Measurements from ENCODE around the gene SHB.
"Not testable (repeated sequence)": the region's sequence is repeated elsewhere in the genome, so short reads cannot be mapped to it uniquely, and the experiment has no call there.

The SHB gene

DNA sequence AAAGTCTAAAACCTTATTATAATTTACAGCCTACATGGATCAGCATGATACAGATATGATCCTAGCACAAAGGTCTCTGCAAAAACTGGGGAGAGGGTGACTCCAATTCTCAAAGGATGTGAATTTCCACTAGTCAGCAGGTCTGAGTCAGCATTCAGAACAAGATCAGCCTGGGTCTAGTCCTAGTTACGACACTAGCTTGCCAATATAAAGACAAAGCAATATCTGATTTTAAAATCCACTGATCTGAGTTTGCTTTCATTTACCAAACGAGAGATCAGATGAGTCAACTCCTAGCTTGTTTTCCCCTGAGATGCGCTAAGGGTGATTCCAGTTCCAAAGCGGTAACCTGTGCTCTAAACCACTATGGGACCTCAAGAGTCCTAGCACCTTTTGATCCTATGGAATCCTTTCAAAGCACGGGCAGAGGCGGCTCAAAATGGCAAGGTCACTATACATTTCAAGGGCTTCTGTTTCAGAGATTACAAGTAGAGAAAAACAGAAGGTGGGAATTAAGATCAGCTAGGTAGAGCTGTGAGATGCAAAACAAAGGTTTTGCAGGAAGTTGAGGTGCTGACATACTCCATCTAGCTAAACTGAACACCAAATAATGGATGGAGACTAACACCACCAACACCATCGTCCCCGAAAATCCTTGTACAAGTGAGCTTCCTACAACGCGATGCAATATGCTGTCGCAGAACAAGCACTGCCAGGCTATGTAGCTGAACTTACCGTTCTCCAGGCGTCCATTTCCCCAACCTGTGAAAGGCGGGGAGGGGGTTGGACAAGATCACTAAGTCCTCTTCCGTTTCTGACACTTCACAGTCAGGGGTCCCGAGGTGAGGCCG, 166.0 kb downstream of the SHB start:
- no peak for DNase-seq (ENCODE audit: low spot score)

DNA sequence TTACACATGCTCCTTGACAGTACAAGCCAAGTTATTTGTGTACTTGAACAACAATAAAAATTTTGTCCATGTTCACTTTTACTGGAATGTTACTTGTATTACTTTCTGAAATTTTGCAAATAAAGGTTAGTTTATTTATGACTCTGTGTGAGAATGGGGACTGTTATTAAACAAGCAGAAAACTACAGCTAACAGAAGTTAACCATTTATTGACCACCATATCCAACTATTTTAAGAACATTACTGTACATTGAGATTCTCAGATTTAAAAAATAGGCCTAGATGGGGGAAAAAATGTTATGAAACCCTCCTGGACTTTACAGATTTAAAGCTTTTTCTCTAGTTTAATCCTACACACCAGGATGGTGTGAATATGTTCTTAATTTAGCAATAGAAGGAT, 166.9 kb downstream of the SHB start:
- no peak for DNase-seq (ENCODE audit: low spot score)

DNA sequence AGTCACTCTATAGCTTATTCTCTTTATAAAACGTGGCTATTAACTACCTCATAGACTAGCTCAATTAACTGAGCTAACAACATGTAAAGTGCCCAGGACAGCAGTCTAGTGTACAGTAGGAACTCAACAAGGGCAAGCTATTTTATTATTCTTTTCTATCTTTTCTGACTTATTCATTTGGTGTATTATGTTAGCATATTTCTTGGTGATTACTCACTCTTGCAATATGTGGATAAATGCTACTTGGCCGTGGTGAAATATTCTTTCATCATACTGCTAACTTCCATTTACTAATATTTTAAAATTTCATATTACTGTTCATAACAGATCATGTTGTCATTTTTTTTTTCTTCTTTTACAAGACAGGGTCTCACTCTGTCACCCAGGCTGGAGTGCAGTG, 170.0 kb downstream of the SHB start:
- no peak for DNase-seq (ENCODE audit: low spot score)

DNA sequence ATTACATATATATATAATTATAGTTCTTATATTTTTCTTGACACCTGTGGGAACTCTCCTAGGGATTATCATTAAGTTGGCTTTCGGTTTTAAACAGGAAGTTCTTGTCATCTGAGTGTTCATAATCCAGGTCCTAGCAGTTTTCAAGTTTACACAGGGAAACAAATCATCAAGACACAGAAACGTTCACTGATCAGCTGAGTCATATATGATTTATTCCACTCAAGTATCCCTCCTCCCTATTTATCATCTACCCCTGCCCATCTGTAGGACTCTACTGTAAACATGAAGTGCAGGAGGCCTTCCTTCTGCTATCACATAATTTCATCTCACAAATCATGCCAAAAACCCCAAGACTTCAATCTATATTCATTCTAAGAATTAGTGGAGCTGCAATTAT, 171.4 kb downstream of the SHB start:
- no peak for DNase-seq (ENCODE audit: low spot score)

DNA sequence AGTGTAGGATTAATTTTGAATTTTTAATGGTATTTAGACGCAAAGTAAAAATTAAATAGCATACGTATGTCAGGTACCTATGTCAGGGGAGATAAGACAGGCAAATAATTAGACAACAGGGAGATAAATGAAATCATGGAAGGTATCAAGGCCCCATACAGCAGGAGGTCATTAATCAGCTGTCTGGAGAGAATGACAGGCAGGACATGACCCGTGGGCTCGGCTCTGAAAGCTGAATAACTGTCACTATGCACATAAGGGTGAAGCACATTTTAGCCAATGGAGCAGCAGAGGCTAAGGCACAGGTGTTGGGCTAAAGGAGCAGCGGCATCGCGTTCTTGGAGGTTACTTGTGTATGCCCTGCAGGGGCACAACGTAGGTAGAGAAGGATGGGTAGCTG, 177.0 kb downstream of the SHB start:
- DNase-seq (ENCODE audit: low spot score): no peak

DNA sequence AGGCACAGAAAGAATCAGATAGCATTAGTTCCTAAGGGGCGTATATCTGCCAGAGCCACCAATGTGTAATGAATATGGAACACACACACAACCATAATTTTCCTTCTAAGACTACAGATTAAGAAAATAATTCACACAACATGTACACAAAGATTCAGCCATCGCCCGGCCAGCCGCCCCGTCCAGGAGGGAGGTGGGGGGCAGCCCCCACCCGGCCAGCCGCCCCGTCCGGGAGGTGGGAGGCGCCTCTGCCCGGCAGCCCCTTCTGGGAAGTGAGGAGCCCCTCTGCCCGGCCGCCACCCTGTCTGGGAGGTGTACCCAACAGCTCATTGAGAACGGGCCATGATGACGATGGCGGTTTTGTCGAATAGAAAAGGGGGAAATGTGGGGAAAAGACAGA, 178.0 kb downstream of the SHB start:
- not testable (repeated sequence) for DNase-seq (ENCODE audit: low spot score)

DNA sequence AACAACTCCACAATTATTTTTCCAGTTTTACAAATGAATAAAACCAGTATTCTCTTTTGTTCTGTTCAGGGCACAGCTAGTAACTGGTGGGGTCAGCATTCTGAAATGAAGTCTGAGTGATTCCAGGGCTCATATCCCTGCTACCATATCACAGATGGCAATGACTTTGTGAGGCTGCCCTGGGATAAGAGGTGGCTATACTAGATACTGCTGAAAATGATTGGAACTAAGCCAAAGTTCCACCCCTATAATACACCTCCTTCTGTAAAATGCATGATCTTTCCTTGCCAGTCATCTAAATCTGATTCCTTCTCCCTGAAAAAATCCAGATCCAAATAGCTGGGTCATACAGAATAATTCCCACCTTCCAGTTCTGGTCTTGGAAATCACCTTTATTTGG, 179.5 kb downstream of the SHB start:
- no peak for DNase-seq (ENCODE audit: low spot score)

DNA sequence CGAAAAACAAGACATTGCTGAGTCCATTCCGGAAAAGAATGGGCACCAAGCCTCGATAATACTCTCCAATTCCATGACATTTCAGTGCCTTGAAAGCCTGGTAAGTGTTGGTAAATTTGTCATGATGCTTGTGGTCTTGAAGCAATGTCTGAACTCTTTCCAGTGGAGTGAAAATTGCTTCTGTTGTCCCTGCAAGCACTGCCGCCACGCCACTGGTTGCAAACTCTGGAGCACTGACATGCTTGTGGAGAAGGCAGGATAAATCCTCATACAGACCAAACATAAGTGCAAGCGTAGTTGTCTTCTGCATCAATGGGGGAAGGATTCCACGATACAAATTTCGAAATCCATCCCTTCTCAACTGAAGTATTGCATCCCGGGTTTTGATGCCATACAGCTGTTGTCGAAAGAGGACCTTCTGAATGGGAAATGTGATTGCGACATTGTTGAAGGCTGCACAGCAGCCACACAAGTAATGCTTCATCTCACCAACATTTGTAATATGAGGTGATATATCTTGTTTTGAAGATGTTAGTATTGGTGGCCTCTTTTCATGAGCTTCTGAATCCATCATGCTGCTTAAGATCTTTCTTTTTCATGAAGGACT, 180.9 kb downstream of the SHB start:
- DNase-seq (ENCODE audit: low spot score): not testable (repeated sequence)

DNA sequence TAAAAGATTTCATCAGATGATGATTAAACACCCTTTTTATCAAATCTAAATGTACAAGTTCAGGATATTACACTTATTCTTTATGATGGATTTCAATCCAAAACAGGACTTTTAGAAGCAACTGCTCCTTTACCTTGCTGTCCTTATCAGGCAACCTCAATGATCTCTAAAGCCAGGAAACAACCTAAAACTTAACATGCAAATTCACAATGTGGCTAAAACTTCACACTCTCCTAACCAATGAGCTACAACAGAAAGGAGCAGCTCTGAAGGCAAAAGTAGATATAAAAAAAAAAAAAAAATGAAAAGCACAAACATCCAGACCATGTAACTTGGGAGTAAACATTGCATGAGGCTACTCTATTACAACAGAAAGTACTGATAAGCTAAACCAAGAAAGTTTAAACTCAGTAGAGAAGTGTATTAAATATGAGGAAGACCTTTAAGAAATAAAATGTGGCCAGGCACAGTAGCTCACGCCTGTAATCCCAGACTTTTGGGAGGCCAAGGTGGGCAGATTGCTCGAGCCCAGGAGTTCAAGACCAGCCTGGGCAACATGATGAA, 188.0 kb downstream of the SHB start:
- no peak for DNase-seq (ENCODE audit: low spot score)

DNA sequence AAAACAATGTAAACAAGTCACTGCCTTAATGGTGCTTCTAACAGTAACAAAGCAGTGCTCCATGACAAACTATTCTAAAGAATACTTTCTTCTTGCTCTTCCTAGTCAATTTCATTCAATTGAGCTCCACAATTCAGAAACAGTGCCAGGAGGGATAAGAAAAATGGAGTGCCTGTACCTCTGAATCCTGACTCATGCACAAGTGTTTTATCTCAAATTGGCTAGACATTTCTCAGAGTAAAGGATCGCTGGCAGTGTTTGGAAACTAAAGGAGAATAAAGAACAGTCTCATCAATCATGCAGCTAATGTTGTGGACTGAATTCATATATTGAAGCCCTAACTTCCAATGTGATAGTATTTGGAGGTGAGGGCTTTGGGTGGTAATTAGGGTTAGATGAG, 192.7 kb downstream of the SHB start:
- DNase-seq (ENCODE audit: low spot score): no peak

DNA sequence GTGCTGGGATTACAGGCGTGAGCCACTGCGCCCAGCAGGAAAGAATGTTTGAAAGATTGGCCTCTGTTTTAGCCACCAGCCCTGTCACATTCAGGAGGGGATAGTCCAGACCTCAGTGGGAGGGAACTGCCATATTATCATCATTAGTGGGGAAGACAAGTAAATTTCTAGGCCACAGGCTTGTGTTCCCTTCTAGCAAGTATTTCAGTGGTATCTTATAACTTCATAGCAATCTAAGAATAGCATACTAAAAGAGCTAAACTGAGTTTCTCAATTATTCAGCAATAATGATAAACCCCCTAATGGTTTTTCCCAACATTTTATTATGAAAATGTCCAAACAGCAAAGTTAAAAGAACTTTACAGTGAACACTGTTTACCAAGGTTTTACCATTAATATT, 195.1 kb downstream of the SHB start:
- DNase-seq (ENCODE audit: low spot score): no peak

DNA sequence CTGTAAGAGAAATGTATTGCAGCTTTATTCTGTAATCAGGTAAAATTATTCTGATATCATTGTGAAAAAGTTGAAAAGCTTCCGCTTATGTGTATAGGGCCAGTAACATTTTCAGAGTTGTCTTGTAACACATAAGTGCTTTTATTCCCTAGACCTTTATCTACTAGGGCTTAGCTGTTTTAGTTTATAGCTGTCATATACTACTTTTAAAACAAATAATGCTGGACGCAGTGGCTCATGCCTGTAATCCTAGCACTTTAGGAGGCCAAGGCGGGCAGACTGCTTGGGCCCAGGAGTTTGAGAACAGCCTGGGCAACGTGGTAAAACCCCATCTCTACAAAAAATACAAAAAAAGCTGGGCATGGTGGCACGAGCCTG, 198.2 kb downstream of the SHB start:
- no peak for DNase-seq (ENCODE audit: low spot score)

DNA sequence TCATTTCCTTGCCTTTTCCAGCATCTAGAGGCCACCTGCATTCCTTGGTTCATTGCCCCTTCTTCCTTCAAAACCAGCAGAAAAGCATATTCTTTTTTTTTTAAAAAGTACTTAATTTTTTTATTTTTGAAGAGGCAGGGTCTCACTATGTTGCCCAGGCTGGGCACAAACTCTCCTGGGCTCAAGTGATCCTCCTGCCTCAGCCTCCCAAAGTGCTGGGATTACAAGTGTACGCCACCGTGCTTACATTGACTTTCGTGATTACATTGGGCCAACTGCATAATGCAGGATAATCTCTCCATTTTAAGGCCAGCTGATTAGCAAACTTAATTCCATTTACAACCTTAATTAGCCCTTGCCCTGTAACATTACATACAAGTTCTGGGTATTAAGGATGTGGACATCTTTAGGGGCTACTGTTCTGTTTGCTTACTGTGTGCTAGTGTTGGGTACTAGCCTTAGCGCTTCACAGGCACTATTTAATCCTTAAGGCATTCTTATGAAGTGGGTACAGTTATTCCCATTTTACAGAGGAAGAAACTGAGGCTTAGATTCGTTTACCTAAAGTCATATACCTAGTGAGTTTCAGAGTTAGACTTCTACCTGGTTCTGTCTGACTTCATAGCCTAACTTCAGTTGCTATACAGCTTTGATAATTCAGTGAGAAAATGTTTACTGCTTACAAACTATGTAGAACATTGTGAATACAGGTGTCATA, 198.8 kb downstream of the SHB start:
- no peak for DNase-seq (ENCODE audit: low spot score)

All from iPS-NIHi11 (cell line).